A673 (cell line): ENCODE measurements around the gene FAM43A. TPM values are rescaled to one million over a fixed set of nuclear protein-coding genes. Genes with fewer than 3 reads are reported as not detected.

Source experiments
- BruUV-seq: library from RNA; stranded (reverse); fragments of 400-500 nt; replicated peaks from 2 replicates; lab custom pipeline; 2021; lab: Mats Ljungman, UMichigan
- CTCF ChIA-PET: fragments of 300-600 bp; sonication (Branson Sonifier 250); formaldehyde crosslinking; loops from one replicate; lab custom pipeline; 2022; ENCODE audit warnings: antibody characterized with exemption; lab: Charles Lee
- POLR2A ChIA-PET: fragments of 300-600 bp; sonication (Branson Sonifier 250); formaldehyde crosslinking; loops from one replicate; lab custom pipeline; 2022; ENCODE audit warnings: antibody characterized with exemption; ENCODE audit not compliant: low non-redundant PET; lab: Charles Lee
- DNase-seq: peaks from one replicate; pipeline ENCODE4 v3.0.0-alpha.2; 2015; ENCODE audit warnings: low spot score
- H3K27ac ChIP-seq: fragments of 200-600 bp; sonication (generic); 2 replicates; pipeline ENCODE4 v1.5.1; 2016; ENCODE audit warnings: mixed run types, low read depth, mild to moderate bottlenecking, mixed read lengths, antibody characterized with exemption, low read length; ENCODE audit not compliant: poor library complexity, severe bottlenecking
- H3K27me3 ChIP-seq: fragments of 200-600 bp; sonication (generic); replicated peaks from 2 replicates; pipeline ENCODE4 v1.6.1; 2017; ENCODE audit warnings: mixed run types, low read depth, mild to moderate bottlenecking, mixed read lengths, antibody characterized with exemption, low read length; ENCODE audit not compliant: insufficient read depth, poor library complexity
- H3K36me3 ChIP-seq: fragments of 200-600 bp; sonication (generic); 2 replicates; pipeline ENCODE4 v1.6.1; 2016; ENCODE audit warnings: mixed run types, mild to moderate bottlenecking, mixed read lengths, antibody characterized with exemption, low read length; ENCODE audit not compliant: insufficient read depth, poor library complexity, severe bottlenecking
- H3K4me1 ChIP-seq: fragments of 200-600 bp; sonication (generic); 2 replicates; pipeline ENCODE4 v1.6.1; 2017; ENCODE audit warnings: mixed run types, mild to moderate bottlenecking, mixed read lengths, antibody characterized with exemption, low read length; ENCODE audit not compliant: insufficient read depth, poor library complexity, severe bottlenecking
- H3K4me3 ChIP-seq: fragments of 200-600 bp; sonication (generic); 2 replicates; pipeline ENCODE4 v1.5.1; 2016; ENCODE audit warnings: low read depth, mixed run types, mild to moderate bottlenecking, mixed read lengths, low read length; ENCODE audit not compliant: poor library complexity, severe bottlenecking
- H3K9me3 ChIP-seq: fragments of 200-600 bp; sonication (generic); 2 replicates; pipeline ENCODE4 v1.6.1; 2016; ENCODE audit warnings: mixed run types, low read depth, mild to moderate bottlenecking, mixed read lengths, antibody characterized with exemption, low read length; ENCODE audit not compliant: poor library complexity, severe bottlenecking
- CTCF ChIP-seq: fragments of 300-800, 200-600 bp; sonication (generic); conservative IDR thresholded peaks from 2 replicates; pipeline ENCODE4 v1.5.1; 2017; ENCODE audit warnings: low read depth, mild to moderate bottlenecking, antibody characterized with exemption, low read length, moderate library complexity, mixed read lengths
- EZH2 ChIP-seq: fragments of 200-600 bp; sonication (generic); IDR thresholded peaks from 2 replicates; pipeline ENCODE4 v1.6.1; 2017; ENCODE audit warnings: borderline replicate concordance, low read depth, mild to moderate bottlenecking, mixed read lengths, antibody characterized with exemption, low read length; ENCODE audit not compliant: poor library complexity, severe bottlenecking
- intact Hi-C: fragments of 100-400 bp; cut with micrococcal nuclease; formaldehyde crosslinking; loops from one replicate; pipeline ENCODE4 v1.10.0; 2022; ENCODE audit not compliant: unreplicated experiment
- total RNA-seq: library from RNA; stranded (reverse); gene quantifications from 2 replicates; pipeline ENCODE4 v1.2.3, GENCODE V29; 2021

Gene FAM43A
- total RNA-seq, 1 experiment from 2014 or later: 38.7 TPM

GRCh38 chr3:194682694-194683310 is 2.9 kb upstream of the FAM43A start:
- Histone ChIP-seq H3K4me3 (no peak overlapping the region), H3K4me1 (peaks cover 6% of the 10 kb centered on the region), H3K27me3 (no peaks in the 10 kb centered on the region), H3K27ac (no peak overlapping the region), H3K9me3 (no peaks in the 10 kb centered on the region), H3K36me3 (no peaks in the 10 kb centered on the region)
- DNase-seq: peak; percentile 90
- ChIA-PET POLR2A (interaction anchor here (0.5 to 0.6 kb wide), 4 partner anchors 436 to 737 kb away, joined by 3 to 9 read pairs (median 4); no protein-coding TSS in a partner anchor), CTCF (interaction anchor here (0.6 to 1.7 kb wide), 13 partner anchors 11 to 860 kb away, joined by 3 to 18 read pairs (median 3); partner anchors contain the start of genes LSG1 and XXYLT1)
- no TSS peak for BruUV-seq
- TF ChIP-seq CTCF: peak; percentile 92
- TF ChIP-seq EZH2: no peak
- intact Hi-C loops: loop anchor here (1.0 to 10.0 kb wide), 4 partner anchors 423 to 840 kb away; partner anchors contain the start of gene ACAP2

- Histone ChIP-seq H3K4me1 (peaks cover 11% of the 10 kb centered on the region), H3K4me3 (no peak overlapping the region), H3K27me3 (no peaks in the 10 kb centered on the region), H3K27ac (no peak overlapping the region), H3K36me3 (no peaks in the 10 kb centered on the region), H3K9me3 (no peaks in the 10 kb centered on the region)
- intact Hi-C loops: loop anchor here (2.0 to 10.0 kb wide), 3 partner anchors 577 to 839 kb away; partner anchors contain the start of gene ACAP2
- BruUV-seq: no TSS peak
- DNase-seq: no peak
- TF ChIP-seq CTCF (no peak), EZH2 (no peak)
- ChIA-PET CTCF (interaction anchor here (1.4 kb wide), 1 partner anchor 587 kb away, joined by 18 read pairs; the partner anchor contains the start of gene XXYLT1), POLR2A (interaction anchor here (0.5 kb wide), 1 partner anchor 436 kb away, joined by 4 read pairs; no protein-coding TSS in a partner anchor)
These were observed 2.3 kb upstream of the FAM43A start for GRCh38 chr3:194683380-194683779.

- peaks cover 26% of the 10 kb centered on the region for H3K4me1 ChIP-seq
- no TSS peak for BruUV-seq
- H3K27ac ChIP-seq: no peak overlapping the region
- ChIA-PET POLR2A (interaction anchor here (0.7 to 1.0 kb wide), 2 partner anchors 10 to 498 kb away, joined by 3 to 4 read pairs; no protein-coding TSS in a partner anchor), CTCF (no interaction called here)
- DNase-seq: no peak
- no peaks in the 10 kb centered on the region for H3K9me3 ChIP-seq
- TF ChIP-seq CTCF (no peak), EZH2 (no peak)
- peak overlapping the region; percentile 76 for H3K4me3 ChIP-seq
- intact Hi-C loops: loop anchor here (5.0 to 10.0 kb wide), 3 partner anchors 187 to 760 kb away; partner anchors contain the start of gene ACAP2
- H3K27me3 ChIP-seq: no peaks in the 10 kb centered on the region
- H3K36me3 ChIP-seq: peaks cover 8% of the 10 kb centered on the region
These were observed 492 bp upstream of the FAM43A start for GRCh38 chr3:194685065-194685717.
